NCI-H2171 treated with DMSO at 0.1 percent for 48 hours (cell line): Measurements from ENCODE around the gene MTUS2.

ENCODE experiments used
- DNase-seq: peaks from one replicate; lab custom pipeline; 2025; lab: John Stamatoyannopoulos, UW

MTUS2 gene

DNA sequence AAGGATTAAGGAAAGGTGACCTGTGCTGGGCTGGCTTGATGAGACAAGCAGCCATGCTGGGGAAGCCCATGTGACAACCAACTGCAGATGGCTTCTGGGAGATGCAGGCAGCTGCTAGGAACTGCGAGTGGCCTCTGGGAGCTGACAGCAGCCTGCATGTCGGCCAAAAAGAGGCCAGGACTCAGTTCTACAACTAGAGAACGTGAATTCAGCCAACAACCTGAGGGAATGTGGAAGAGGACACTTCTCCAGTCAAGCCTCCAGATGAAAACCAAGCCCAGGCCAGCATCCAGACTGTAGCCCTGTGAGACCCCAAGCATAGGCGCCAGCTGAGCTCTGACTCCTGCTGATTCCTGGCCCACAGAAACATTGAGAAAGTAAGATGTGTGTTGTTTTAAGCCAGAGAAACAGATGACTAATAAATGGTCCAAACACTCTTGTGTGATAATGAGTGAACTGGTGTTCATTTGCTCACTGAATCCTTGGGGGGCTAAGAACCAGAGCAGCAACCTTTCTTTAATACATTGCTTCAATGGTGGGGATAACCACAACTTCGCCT, 730.4 kb downstream of the MTUS2 start:
- DNase-seq: no peak

DNA sequence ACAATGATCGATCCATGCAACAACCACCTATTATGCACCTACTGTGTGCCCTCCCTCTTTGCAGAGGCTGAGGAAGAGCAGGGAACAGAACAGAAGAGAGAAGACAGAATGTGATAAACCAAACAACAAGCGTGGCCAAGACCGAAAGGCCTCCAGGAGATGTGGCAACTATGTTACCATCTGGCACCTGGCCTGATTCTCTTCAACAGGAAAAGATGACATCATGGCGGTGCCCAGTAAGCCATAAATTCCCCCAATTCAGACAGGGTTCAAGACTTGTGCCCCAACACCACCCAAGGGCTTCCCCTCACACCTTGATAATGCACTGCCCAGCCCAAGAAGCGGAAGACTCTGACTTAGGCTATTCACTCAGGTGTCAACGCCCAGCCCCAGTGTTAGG, 731.1 kb downstream of the MTUS2 start:
- no peak for DNase-seq
